GM12878 (cell line): Measurements from ENCODE around the gene FERMT3. TPM values are rescaled to one million over a fixed set of nuclear protein-coding genes. Genes with fewer than 3 reads are reported as not detected.
A peak's percentile ranks its signal among the peaks of the same experiment; 100 is the strongest.

Source experiments
- ATAC-seq: fragments of 200-7000 bp; cut with Tn5 transposase; 3 replicates; pipeline ENCODE4 v1.9.1; 2020; ENCODE audit warnings: mild to moderate bottlenecking, moderate library complexity
- BruUV-seq: library from RNA; stranded (reverse); fragments of 400-500 nt; replicated peaks from 2 replicates; lab custom pipeline; 2021; lab: Mats Ljungman, UMichigan
- CTCF ChIA-PET: fragments of 300-600 bp; sonication (Branson Sonifier 250); formaldehyde crosslinking; extraction: SDS; loops from one replicate; lab custom pipeline; 2021; ENCODE audit warnings: inconsistent platforms; lab: Yijun Ruan, JAX
- POLR2A ChIA-PET: fragments of 350-600 bp; formaldehyde crosslinking; extraction: SDS; loops from one replicate; lab custom pipeline; 2021; ENCODE audit warnings: inconsistent platforms; lab: Charles Lee
- RAD21 ChIA-PET: fragments of 300-600 bp; sonication (Branson Sonifier 250); formaldehyde crosslinking; loops from one replicate; lab custom pipeline; 2023; ENCODE audit warnings: antibody characterized with exemption; ENCODE audit not compliant: unreplicated experiment; lab: Charles Lee
- SMC1A ChIA-PET: fragments of 300-600 bp; sonication (Branson Sonifier 250); formaldehyde crosslinking; loops from one replicate; lab custom pipeline; 2023; ENCODE audit not compliant: unreplicated experiment, uncharacterized antibody; lab: Charles Lee
- DNase-seq: peaks from one replicate; pipeline ENCODE4 v3.0.0-alpha.2; 2011; ENCODE audit warnings: low read depth, low spot score
- FAIRE-seq: peaks from 3 replicates; lab custom pipeline; 2011; peaks lifted over from hg19 to GRCh38; lab: Jason Lieb, UNC
- H2AFZ ChIP-seq: 2 replicates; pipeline ENCODE4 v1.6.0; 2011; ENCODE audit warnings: low read depth, low read length, control low read depth; ENCODE audit not compliant: control insufficient read depth
- H3K27ac ChIP-seq: 2 replicates; pipeline ENCODE4 v1.5.1; 2011; ENCODE audit warnings: control low read depth; ENCODE audit not compliant: control insufficient read depth, insufficient read depth
- H3K27me3 ChIP-seq, 2 experiments: replicated peaks in 1 of 2; 2 replicates each; pipeline versions ENCODE4 v1.6.0 to v1.6.1; 2011; ENCODE audit warnings: low read length in 1 of 2; ENCODE audit not compliant: control insufficient read depth in 2 of 2, insufficient read depth in 2 of 2
- H3K36me3 ChIP-seq, 2 experiments: 2 replicates each; pipeline ENCODE4 v1.5.1; 2011; ENCODE audit warnings: low read length in 1 of 2; ENCODE audit not compliant: control insufficient read depth in 2 of 2, insufficient read depth in 2 of 2
- H3K4me1 ChIP-seq: 2 replicates; pipeline ENCODE4 v1.6.1; 2011; ENCODE audit warnings: mild to moderate bottlenecking, low read length, moderate library complexity, mixed read lengths; ENCODE audit not compliant: control insufficient read depth, insufficient read depth
- H3K4me2 ChIP-seq: 2 replicates; pipeline ENCODE4 v1.6.0; 2011; ENCODE audit warnings: control low read depth; ENCODE audit not compliant: control insufficient read depth, insufficient read depth
- H3K4me3 ChIP-seq: fragments of 200-600 bp; sonication (generic); 2 replicates; pipeline ENCODE4 v1.5.1; 2016
- H3K79me2 ChIP-seq: 2 replicates; pipeline ENCODE4 v1.6.0; 2011; ENCODE audit warnings: low read length; ENCODE audit not compliant: control insufficient read depth, insufficient read depth
- H3K9ac ChIP-seq: 2 replicates; pipeline ENCODE4 v1.8.0; 2011; ENCODE audit warnings: low read length, control low read depth, mixed read lengths; ENCODE audit not compliant: control insufficient read depth, insufficient read depth
- H3K9me3 ChIP-seq: replicated peaks from 3 replicates; pipeline ENCODE4 v1.5.1; 2011; ENCODE audit warnings: mild to moderate bottlenecking, low read length; ENCODE audit not compliant: control insufficient read depth, insufficient read depth
- H4K20me1 ChIP-seq: 2 replicates; pipeline ENCODE4 v1.6.0; 2011; ENCODE audit not compliant: control insufficient read depth, insufficient read depth
- ETV6 ChIP-seq, 2 experiments: fragments of 450-650 bp in 1 of 2; IDR thresholded peaks in 1 of 2; conservative IDR thresholded peaks in 1 of 2; 2 replicates each; pipeline ENCODE4 v1.6.1; 2014; ENCODE audit warnings: antibody characterized with exemption in 1 of 2, borderline replicate concordance in 1 of 2, low read depth in 1 of 2, mild to moderate bottlenecking in 1 of 2, moderate library complexity in 1 of 2
- FOXM1 ChIP-seq: IDR thresholded peaks from 2 replicates; pipeline ENCODE4 v1.6.1; 2012; ENCODE audit warnings: low read depth, mild to moderate bottlenecking, inconsistent platforms, low read length, moderate library complexity
- KAT2A ChIP-seq: conservative IDR thresholded peaks from 2 replicates; pipeline ENCODE4 v1.6.1; 2011; ENCODE audit warnings: low read depth, low read length; ENCODE audit not compliant: control insufficient read depth
- RAD21 ChIP-seq: IDR thresholded peaks from 2 replicates; pipeline ENCODE4 v1.6.1; 2011; ENCODE audit warnings: mild to moderate bottlenecking, low read depth, low read length, moderate library complexity; ENCODE audit not compliant: insufficient read depth
- SMAD5 ChIP-seq: IDR thresholded peaks from 2 replicates; pipeline ENCODE4 v1.6.1; 2016; ENCODE audit warnings: antibody characterized with exemption, low read depth
- TARDBP ChIP-seq: IDR thresholded peaks from 2 replicates; pipeline ENCODE4 v1.6.1; 2016; ENCODE audit warnings: borderline replicate concordance
- TBL1XR1 ChIP-seq: IDR thresholded peaks from 2 replicates; pipeline ENCODE4 v1.6.1; 2012; ENCODE audit warnings: low read depth, low read length, improper control_type of control experiment
- WRNIP1 ChIP-seq: IDR thresholded peaks from 2 replicates; pipeline ENCODE4 v1.6.1; 2011; ENCODE audit warnings: low read depth, low read length, improper control_type of control experiment, borderline replicate concordance
- WGBS: methylation state at CpG from one replicate; pipeline ENCODE4 v1.1.6; 2016; ENCODE audit warnings: low lambda C conversion rate; ENCODE audit not compliant: insufficient replicate concordance, insufficient coverage; ENCODE audit errors: missing lambda C conversion rate; 5-methylcytosine and 5-hydroxymethylcytosine counted together
- in situ Hi-C: fragments of 300-500 bp; cut with MboI; formaldehyde crosslinking; loops from 9 replicates; pipeline ENCODE4 v1.14.3; 2018; ENCODE audit warnings: mixed read lengths
- intact Hi-C: fragments of 100-400 bp; cut with micrococcal nuclease; formaldehyde crosslinking; loops from one replicate; pipeline ENCODE4 v1.14.2; 2022; ENCODE audit not compliant: unreplicated experiment
- polyA plus RNA-seq, 11 experiments: library from polyadenylated mRNA; depleted of rRNA in 4 of 11; unstranded in 6 of 11; stranded (reverse) in 5 of 11; fragments of >200 nt; fragmentation: Nextera tagmentation in 4 of 11; fragmentation: Illumina TruSeq in 1 of 11; extraction: Ambion mirVana in 4 of 11; extraction: Trizol in 1 of 11; gene quantifications; 1 replicate in 1 of 11; 2 replicates in 10 of 11; pipeline versions ENCODE4 v1.2.1 to v1.2.3, GENCODE V29; 2011 to 2016; ENCODE audit warnings: inconsistent platforms in 2 of 11, missing spikeins in 2 of 11, low read depth in 1 of 11
- total RNA-seq, 4 experiments: library from RNA; depleted of rRNA in 3 of 4; stranded (reverse); fragments of >200 nt in 3 of 4; fragmentation: Illumina TruSeq in 1 of 4; extraction: Trizol in 1 of 4; gene quantifications; 2 replicates each; pipeline versions ENCODE4 v1.2.1 to v1.2.3, GENCODE V29; 2013 to 2021
- TF ChIP-seq, protein P1 (sequence below): fragments of 450-650 bp; IDR thresholded peaks from 2 replicates; pipeline ENCODE4 v1.6.1; 2017; ENCODE audit warnings: low read depth, mild to moderate bottlenecking, moderate library complexity

FERMT3 gene
- total and polyA plus RNA-seq, 10 of the 15 experiments (the other 5 are each of a cell fraction or from before 2014, with no cell fraction given): 2.0 to 211 (median 114) TPM

DNA sequence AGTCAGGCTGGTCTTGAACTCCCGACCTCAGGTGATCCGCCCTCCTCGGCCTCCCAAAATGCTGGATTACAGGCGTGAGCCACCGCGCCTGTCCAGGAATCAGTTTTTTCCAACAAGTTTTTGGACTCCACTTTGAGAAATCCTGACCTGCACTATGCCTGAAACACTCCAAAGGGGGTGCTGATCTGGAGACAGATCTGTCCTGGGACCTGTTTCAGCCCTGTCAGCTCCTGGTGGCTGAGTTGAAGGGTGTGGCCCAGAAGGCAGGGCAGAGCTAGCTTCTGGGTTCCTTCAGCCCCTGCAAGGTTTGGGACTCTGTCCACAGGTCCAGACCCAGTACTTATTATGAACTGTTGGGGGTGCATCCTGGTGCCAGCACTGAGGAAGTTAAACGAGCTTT is 25.0 kb downstream of the FERMT3 start:
- H3K4me2 ChIP-seq: 0 out of 2 replicates have a peak overlapping the region, but pooled peaks have one; percentile 13
- RAD21 ChIA-PET: no interaction called here
- TF ChIP-seq TBL1XR1: no peak
- no peak for TF ChIP-seq KAT2A
- TF ChIP-seq FOXM1: no peak
- no peak for TF ChIP-seq SMAD5
- TF ChIP-seq, protein P1, sequence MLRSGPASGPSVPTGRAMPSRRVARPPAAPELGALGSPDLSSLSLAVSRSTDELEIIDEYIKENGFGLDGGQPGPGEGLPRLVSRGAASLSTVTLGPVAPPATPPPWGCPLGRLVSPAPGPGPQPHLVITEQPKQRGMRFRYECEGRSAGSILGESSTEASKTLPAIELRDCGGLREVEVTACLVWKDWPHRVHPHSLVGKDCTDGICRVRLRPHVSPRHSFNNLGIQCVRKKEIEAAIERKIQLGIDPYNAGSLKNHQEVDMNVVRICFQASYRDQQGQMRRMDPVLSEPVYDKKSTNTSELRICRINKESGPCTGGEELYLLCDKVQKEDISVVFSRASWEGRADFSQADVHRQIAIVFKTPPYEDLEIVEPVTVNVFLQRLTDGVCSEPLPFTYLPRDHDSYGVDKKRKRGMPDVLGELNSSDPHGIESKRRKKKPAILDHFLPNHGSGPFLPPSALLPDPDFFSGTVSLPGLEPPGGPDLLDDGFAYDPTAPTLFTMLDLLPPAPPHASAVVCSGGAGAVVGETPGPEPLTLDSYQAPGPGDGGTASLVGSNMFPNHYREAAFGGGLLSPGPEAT: no peak
- TF ChIP-seq WRNIP1: no peak
- no peak for TF ChIP-seq RAD21
- TF ChIP-seq TARDBP: no peak
- no peak for TF ChIP-seq ETV6 (conservative IDR thresholded peaks at IDR 0.05 in 1 of 2, IDR thresholded peaks at IDR 0.05 in 1 of 2; ENCODE audit: borderline replicate concordance in 1 of 2, low read depth in 1 of 2)
- no peak overlapping the region; the same call in 1 of the 2 replicates for H3K4me3 ChIP-seq
- H3K27ac ChIP-seq: no peak overlapping the region; the same call in 1 of the 2 replicates
- H3K79me2 ChIP-seq: peaks cover 32% of the 10 kb centered on the region
- no peak for DNase-seq
- peaks cover 41% of the 10 kb centered on the region for H3K4me1 ChIP-seq
- no TSS peak for BruUV-seq
- CTCF ChIA-PET: interaction anchor here (0.9 to 2.9 kb wide), 2 partner anchors 25 to 124 kb away, joined by 3 to 18 read pairs; partner anchors contain the start of gene FERMT3
- no peaks in the 10 kb centered on the region for H4K20me1 ChIP-seq
- no peaks in the 10 kb centered on the region for H3K27me3 ChIP-seq
- SMC1A ChIA-PET: no interaction called here
- in situ Hi-C loops (loop anchor here (25.0 kb wide), 1 partner anchor 1631 kb away; the partner anchor contains the start of genes CFL1, EFEMP2 and MUS81), intact Hi-C loops (no loop called here)
- POLR2A ChIA-PET: interaction anchor here (0.6 to 9.7 kb wide), 8 partner anchors 8 to 255 kb away, joined by 3 to 77 read pairs (median 6); partner anchors contain the start of genes FERMT3, FKBP2 and PPP1R14B
- FAIRE-seq: no peak
- H2AFZ ChIP-seq: no peak overlapping the region
- no peaks in the 10 kb centered on the region for H3K9me3 ChIP-seq
- 75% methylated on average over 7 of the region's 7 CpGs for whole genome bisulfite sequencing
- H3K36me3 ChIP-seq: no peaks in the 10 kb centered on the region
- H3K9ac ChIP-seq: no peak overlapping the region; the same call in 1 of the 2 replicates
- no peak for ATAC-seq
